Endodermal cell (in vitro differentiated cells): ENCODE measurements around the gene MACROD1. TPM values are rescaled to one million over a fixed set of nuclear protein-coding genes. Genes with fewer than 3 reads are reported as not detected.

ENCODE experiments used
- DNase-seq: peaks from one replicate; pipeline ENCODE4 v3.0.0-alpha.2; 2017
- H3K27ac ChIP-seq: 2 replicates; pipeline ENCODE4 v1.5.1; 2013; ENCODE audit warnings: mild to moderate bottlenecking, low read depth, low read length, moderate library complexity
- H3K27me3 ChIP-seq: 2 replicates; pipeline ENCODE4 v1.6.1; 2013; ENCODE audit warnings: mild to moderate bottlenecking, low read length, moderate library complexity; ENCODE audit not compliant: insufficient read depth, control insufficient read depth, poor library complexity, severe bottlenecking
- H3K36me3 ChIP-seq: 2 replicates; pipeline ENCODE4 v1.7.0; 2013; ENCODE audit warnings: mild to moderate bottlenecking, low read length, moderate library complexity; ENCODE audit not compliant: control insufficient read depth, insufficient read depth
- H3K4me1 ChIP-seq: one replicate; pipeline ENCODE4 v1.7.0; 2013; ENCODE audit warnings: low read length; ENCODE audit not compliant: control insufficient read depth, insufficient read depth
- H3K4me3 ChIP-seq: 2 replicates; pipeline ENCODE4 v1.5.1; 2013; ENCODE audit warnings: mild to moderate bottlenecking, low read length, moderate library complexity
- H3K9ac ChIP-seq: 2 replicates; pipeline ENCODE4 v1.6.1; 2013; ENCODE audit warnings: mild to moderate bottlenecking, low read length, moderate library complexity; ENCODE audit not compliant: poor library complexity, severe bottlenecking; ENCODE audit errors: extremely low read depth
- H3K9me3 ChIP-seq: 2 replicates; pipeline ENCODE4 v1.6.1; 2013; ENCODE audit warnings: mild to moderate bottlenecking, low read length, moderate library complexity; ENCODE audit not compliant: control insufficient read depth
- H3K27ac Mint-ChIP-seq: 2 replicates; pipeline ENCODE4 v1.8.0; 2020; ENCODE audit warnings: mixed read lengths
- H3K27me3 Mint-ChIP-seq: 2 replicates; pipeline ENCODE4 v1.8.0; 2021; ENCODE audit warnings: mild to moderate bottlenecking, mixed read lengths; ENCODE audit not compliant: insufficient read depth
- H3K36me3 Mint-ChIP-seq: 2 replicates; pipeline ENCODE4 v1.8.0; 2020; ENCODE audit warnings: low read depth, mixed read lengths
- H3K4me1 Mint-ChIP-seq: 2 replicates; pipeline ENCODE4 v1.8.0; 2020; ENCODE audit warnings: mixed read lengths
- H3K4me3 Mint-ChIP-seq: 2 replicates; pipeline ENCODE4 v1.8.0; 2020; ENCODE audit warnings: mild to moderate bottlenecking, moderate library complexity, mixed read lengths
- H3K9me3 Mint-ChIP-seq: 2 replicates; pipeline ENCODE4 v1.8.0; 2020; ENCODE audit warnings: mild to moderate bottlenecking, mixed read lengths
- WGBS, 2 experiments: methylation state at CpG; one replicate each; pipeline versions ENCODE4 v1.1.5 to v1.1.7; 2013; ENCODE audit warnings: missing lambda C conversion rate in 2 of 2, mixed read lengths in 1 of 2; ENCODE audit not compliant: insufficient coverage in 1 of 2, insufficient read length in 1 of 2; 5-methylcytosine and 5-hydroxymethylcytosine counted together
- total RNA-seq, 2 donors: library from RNA; stranded (reverse); fragmentation: NEBNext Ultra II Directional in 1 of 2; extraction: Animal tissue kit (Norgen Biotek cat#: 25700) in 1 of 2; gene quantifications; 2 replicates in 1 of 2; 3 replicates in 1 of 2; pipeline ENCODE4 v1.2.1, GENCODE V29; 2021
- TF ChIP-seq, protein P1 (sequence below): fragments of 200-600 bp; sonication (generic); conservative IDR thresholded peaks from 2 replicates; pipeline ENCODE4 v1.5.0; 2021; ENCODE audit warnings: antibody characterized with exemption, mild to moderate bottlenecking

MACROD1 gene
- total RNA-seq, 2 donors from 2014 or later: 23.0 to 41.9 TPM

- Histone ChIP-seq H3K27me3 (peaks cover 29% of the 10 kb centered on the region), H3K36me3 (no peaks in the 10 kb centered on the region), H3K27ac (no peak overlapping the region), H3K9ac (no peak overlapping the region), H3K4me3 (no peak overlapping the region), H3K4me1 (no peaks in the 10 kb centered on the region), H3K9me3 (no peaks in the 10 kb centered on the region)
- no peak overlapping the region for H3K27ac Mint-ChIP-seq
- WGBS, 2 experiments: 82 to 100% methylated on average over 2 to 4 of the region's 4 CpGs
- H3K9me3 Mint-ChIP-seq: no peaks in the 10 kb centered on the region
- no peak overlapping the region for H3K4me3 Mint-ChIP-seq
- peaks cover 82% of the 10 kb centered on the region for H3K27me3 Mint-ChIP-seq
- TF ChIP-seq, protein P1, sequence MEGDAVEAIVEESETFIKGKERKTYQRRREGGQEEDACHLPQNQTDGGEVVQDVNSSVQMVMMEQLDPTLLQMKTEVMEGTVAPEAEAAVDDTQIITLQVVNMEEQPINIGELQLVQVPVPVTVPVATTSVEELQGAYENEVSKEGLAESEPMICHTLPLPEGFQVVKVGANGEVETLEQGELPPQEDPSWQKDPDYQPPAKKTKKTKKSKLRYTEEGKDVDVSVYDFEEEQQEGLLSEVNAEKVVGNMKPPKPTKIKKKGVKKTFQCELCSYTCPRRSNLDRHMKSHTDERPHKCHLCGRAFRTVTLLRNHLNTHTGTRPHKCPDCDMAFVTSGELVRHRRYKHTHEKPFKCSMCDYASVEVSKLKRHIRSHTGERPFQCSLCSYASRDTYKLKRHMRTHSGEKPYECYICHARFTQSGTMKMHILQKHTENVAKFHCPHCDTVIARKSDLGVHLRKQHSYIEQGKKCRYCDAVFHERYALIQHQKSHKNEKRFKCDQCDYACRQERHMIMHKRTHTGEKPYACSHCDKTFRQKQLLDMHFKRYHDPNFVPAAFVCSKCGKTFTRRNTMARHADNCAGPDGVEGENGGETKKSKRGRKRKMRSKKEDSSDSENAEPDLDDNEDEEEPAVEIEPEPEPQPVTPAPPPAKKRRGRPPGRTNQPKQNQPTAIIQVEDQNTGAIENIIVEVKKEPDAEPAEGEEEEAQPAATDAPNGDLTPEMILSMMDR: no peak
- peaks cover 6% of the 10 kb centered on the region for H3K4me1 Mint-ChIP-seq
- no peak for DNase-seq
- H3K36me3 Mint-ChIP-seq: no peaks in the 10 kb centered on the region
These were observed 123.6 kb downstream of the MACROD1 start for GRCh38 chr11:64042301-64042700.

GRCh38 chr11:64041846-64042245, 124.1 kb downstream of the MACROD1 start:
- H3K27ac Mint-ChIP-seq: no peak overlapping the region
- TF ChIP-seq, protein P1: no peak
- H3K9ac ChIP-seq: no peak overlapping the region
- H3K27me3 Mint-ChIP-seq: peaks cover 83% of the 10 kb centered on the region
- H3K27me3 ChIP-seq: peaks cover 34% of the 10 kb centered on the region
- no peaks in the 10 kb centered on the region for H3K9me3 Mint-ChIP-seq
- H3K4me3 ChIP-seq: no peak overlapping the region
- no peak overlapping the region for H3K4me3 Mint-ChIP-seq
- 95 to 100% methylated on average over 1 to 9 of the region's 9 CpGs for WGBS, 2 experiments
- no peaks in the 10 kb centered on the region for H3K9me3 ChIP-seq
- peaks cover 6% of the 10 kb centered on the region for H3K4me1 Mint-ChIP-seq
- H3K36me3 Mint-ChIP-seq: no peaks in the 10 kb centered on the region
- no peaks in the 10 kb centered on the region for H3K4me1 ChIP-seq
- no peak for DNase-seq
- H3K36me3 ChIP-seq: no peaks in the 10 kb centered on the region
- no peak overlapping the region for H3K27ac ChIP-seq

GRCh38 chr11:64040684-64041322, 125.1 kb downstream of the MACROD1 start:
- 67 to 69% methylated on average over 7 to 17 of the region's 20 CpGs for WGBS, 2 experiments
- Histone ChIP-seq H3K4me3 (no peak overlapping the region), H3K36me3 (no peaks in the 10 kb centered on the region), H3K27ac (no peak overlapping the region), H3K27me3 (peaks cover 43% of the 10 kb centered on the region), H3K9ac (no peak overlapping the region), H3K9me3 (no peaks in the 10 kb centered on the region), H3K4me1 (no peaks in the 10 kb centered on the region)
- Mint-ChIP-seq H3K27ac (no peak overlapping the region), H3K36me3 (no peaks in the 10 kb centered on the region), H3K4me3 (no peak overlapping the region), H3K4me1 (peaks cover 6% of the 10 kb centered on the region), H3K9me3 (no peaks in the 10 kb centered on the region), H3K27me3 (peaks cover 81% of the 10 kb centered on the region)
- peak; percentile 85 for DNase-seq
- TF ChIP-seq, protein P1: peak; percentile 82
